GM19239 (cell line): ENCODE results near the gene SLC4A7.

Experiments
- DNase-seq: peaks from one replicate; pipeline ENCODE4 v3.0.0; 2011; ENCODE audit warnings: low spot score; ENCODE audit not compliant: insufficient read length
- FAIRE-seq: peaks from 2 replicates; lab custom pipeline; 2011; peaks lifted over from hg19 to GRCh38; lab: Jason Lieb, UNC

SLC4A7 gene

GRCh38 chr3:27376109-27376772, 107.9 kb downstream of the SLC4A7 start:
- FAIRE-seq (no peak), DNase-seq (no peak)

- FAIRE-seq = peak; percentile 87
Measured at GRCh38 chr3:27368831-27369607, 115.2 kb downstream of the SLC4A7 start, which contains the start of gene NEK10. Gene NEK10 (minus strand): TSS chr3:27369383. CDS start chr3:27352882, 16,501 bp downstream.

GRCh38 chr3:27366062-27366591, 118.1 kb downstream of the SLC4A7 start:
- FAIRE-seq = no peak
- DNase-seq = no peak

More at GRCh38 chr3:27368831-27369607, 115.2 kb downstream of the SLC4A7 start, which contains the start of gene NEK10:
- DNase-seq = peak; percentile 76

GRCh38 chr3:27360113-27361078, 123.8 kb downstream of the SLC4A7 start:
- DNase-seq = no peak
- FAIRE-seq = peak; percentile 85

GRCh38 chr3:27358372-27358771, 125.8 kb downstream of the SLC4A7 start:
- no peak for DNase-seq
- FAIRE-seq = no peak

- FAIRE-seq (peak; percentile 95), DNase-seq (peak; percentile 23)
Measured at GRCh38 chr3:27357665-27358258, 126.4 kb downstream of the SLC4A7 start.

GRCh38 chr3:27356976-27357375, 127.2 kb downstream of the SLC4A7 start:
- FAIRE-seq (no peak), DNase-seq (no peak)

GRCh38 chr3:27354588-27355203, 129.5 kb downstream of the SLC4A7 start:
- FAIRE-seq (no peak), DNase-seq (no peak)

- DNase-seq (no peak), FAIRE-seq (no peak)
Measured at GRCh38 chr3:27354161-27354560, 130.0 kb downstream of the SLC4A7 start.

GRCh38 chr3:27353221-27353620, 131.0 kb downstream of the SLC4A7 start:
- DNase-seq (no peak), FAIRE-seq (no peak)

GRCh38 chr3:27352047-27352446, 132.1 kb downstream of the SLC4A7 start:
- DNase-seq = no peak
- no peak for FAIRE-seq

- FAIRE-seq = no peak
- no peak for DNase-seq
Measured at GRCh38 chr3:27349832-27350231, 134.4 kb downstream of the SLC4A7 start.

- DNase-seq (no peak), FAIRE-seq (no peak)
Measured at GRCh38 chr3:27345959-27346865, 138.0 kb downstream of the SLC4A7 start.

GRCh38 chr3:27345493-27345892, 138.7 kb downstream of the SLC4A7 start:
- no peak for FAIRE-seq
- no peak for DNase-seq

- DNase-seq (no peak), FAIRE-seq (no peak)
Measured at GRCh38 chr3:27345045-27345444, 139.1 kb downstream of the SLC4A7 start.

GRCh38 chr3:27344192-27344591, 140.0 kb downstream of the SLC4A7 start:
- FAIRE-seq (peak; percentile 47), DNase-seq (no peak)

- no peak for FAIRE-seq
- DNase-seq = no peak
Measured at GRCh38 chr3:27342267-27342666, 141.9 kb downstream of the SLC4A7 start.

- FAIRE-seq = peak; percentile 44
- DNase-seq = no peak
Measured at GRCh38 chr3:27340534-27340933, 143.7 kb downstream of the SLC4A7 start.
